HG02623 (cell line): ENCODE results near the gene RIPK3.
A peak's percentile ranks its signal among the peaks of the same experiment; 100 is the strongest.

ENCODE experiments used
- ATAC-seq: cut with Tn5 transposase; IDR thresholded peaks from one replicate; pipeline ENCODE4 v1.9.1; 2021; ENCODE audit warnings: moderate library complexity; ENCODE audit not compliant: unreplicated experiment

Gene RIPK3

DNA sequence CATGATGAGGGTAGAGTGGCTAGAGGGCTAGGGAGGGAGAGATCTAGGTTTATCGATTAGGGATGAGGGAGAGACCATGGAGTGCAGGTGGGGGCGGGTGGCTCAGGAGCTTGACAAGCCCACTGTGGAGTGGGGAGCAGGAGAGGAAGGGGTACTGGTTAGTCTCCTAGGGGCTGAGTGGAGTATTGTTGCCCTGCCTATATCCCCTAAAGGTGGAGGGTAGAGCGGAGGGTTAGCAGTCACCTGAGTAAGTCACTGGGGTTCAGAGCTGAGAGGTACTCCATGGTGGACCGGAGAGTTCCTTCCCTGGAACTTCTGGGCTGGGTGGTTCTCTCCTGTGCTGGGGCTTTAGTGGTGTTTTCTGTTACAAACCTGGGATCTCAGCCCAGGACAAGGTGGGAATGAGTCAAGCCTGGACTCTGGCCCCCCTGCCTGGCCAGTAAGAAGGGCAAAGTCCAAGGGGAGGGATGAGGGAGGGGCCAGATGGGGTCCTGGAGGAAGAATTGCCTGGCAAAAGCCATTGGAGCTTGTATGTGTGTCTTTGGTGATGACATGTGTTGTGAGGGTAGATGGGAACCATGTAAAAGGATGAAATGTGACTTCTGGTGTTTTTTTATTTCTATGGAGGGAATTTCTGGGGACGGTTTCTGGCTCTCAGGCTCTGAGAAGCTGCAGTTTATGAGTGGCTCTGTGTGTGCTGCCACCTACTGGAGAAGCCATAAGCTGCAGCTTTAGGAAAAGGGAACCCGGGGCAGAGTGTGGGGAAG is 32.0 kb downstream of the RIPK3 start, which contains the start of gene CIDEB:
TSS of gene CIDEB (minus strand) at position 403 of the 767 bp plus-strand sequence. CDS start at position 284, 119 bp downstream.
- no peak for ATAC-seq

DNA sequence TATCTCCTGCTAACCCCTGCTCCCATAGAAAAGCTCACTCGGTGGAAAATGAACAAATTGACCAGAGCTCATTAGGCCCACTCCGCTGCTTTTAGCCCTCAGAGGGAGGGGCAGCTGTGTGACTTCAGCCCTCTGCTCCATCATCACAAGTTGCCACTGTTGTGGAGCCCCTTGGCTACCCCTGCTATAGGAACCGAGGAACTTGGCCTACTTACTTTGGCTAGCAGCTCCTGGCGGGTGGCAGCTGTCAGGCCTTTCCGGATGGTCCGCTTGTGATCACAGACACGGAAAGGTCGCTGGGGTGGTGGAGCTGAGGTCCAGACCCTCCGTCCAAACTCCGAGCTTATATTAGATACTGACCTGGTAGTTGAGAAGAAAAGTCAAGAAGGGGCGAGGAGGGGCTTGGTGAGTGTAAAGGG is 32.6 kb downstream of the RIPK3 start:
- ATAC-seq: no peak

DNA sequence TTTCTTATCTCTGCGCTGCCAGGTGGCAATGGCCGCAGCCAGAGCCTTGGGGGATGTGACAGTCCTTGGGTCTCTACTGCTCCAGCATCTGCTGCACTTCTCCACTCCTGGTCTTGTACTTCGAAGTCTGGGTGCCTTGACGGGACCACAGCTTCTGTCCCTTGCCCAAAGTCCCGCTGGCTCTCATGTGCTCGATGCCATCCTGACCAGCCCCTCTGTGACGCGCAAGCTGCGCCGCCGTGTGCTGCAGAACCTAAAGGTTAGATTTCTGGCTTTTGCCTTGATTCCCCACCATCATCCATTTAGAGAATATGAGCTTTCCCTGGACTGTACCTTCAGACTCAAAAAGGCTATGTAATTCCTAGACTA is 35.8 kb downstream of the RIPK3 start:
- no peak for ATAC-seq

DNA sequence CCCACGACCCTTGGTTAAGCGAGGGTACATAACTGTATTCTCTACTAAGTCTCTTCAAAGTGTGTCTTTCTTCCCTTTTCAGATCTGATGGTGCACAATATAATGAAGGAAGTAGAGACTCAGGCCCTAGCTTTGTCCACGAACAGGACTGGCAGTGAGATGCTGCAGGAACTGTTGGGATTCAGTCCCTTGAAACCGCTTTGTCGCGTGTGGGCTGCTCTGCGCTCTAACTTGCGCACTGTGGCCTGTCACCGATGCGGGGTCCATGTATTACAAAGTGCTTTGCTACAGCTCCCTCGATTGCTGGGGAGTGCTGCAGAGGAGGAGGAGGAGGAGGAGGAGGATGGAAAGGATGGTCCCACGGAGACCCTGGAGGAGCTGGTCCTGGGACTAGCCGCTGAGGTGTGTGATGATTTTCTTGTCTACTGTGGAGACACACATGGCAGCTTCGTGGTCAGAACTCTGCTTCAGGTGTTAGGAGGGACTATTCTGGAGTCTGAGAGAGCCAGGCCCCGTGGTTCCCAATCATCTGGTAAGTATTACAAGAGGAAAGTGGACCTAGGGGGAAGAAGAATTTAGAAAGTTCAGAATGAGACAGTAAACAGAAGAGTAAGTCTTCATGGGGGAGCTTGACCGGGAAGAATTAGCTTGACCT is 39.3 kb downstream of the RIPK3 start:
- no peak for ATAC-seq

- ATAC-seq: peak; percentile 60
Measured at GRCh38 chr14:24299255-24300191, 40.3 kb downstream of the RIPK3 start, which contains the start of the genes DHRS1 and NOP9. Gene DHRS1 (minus strand): TSS chr14:24299780. CDS start chr14:24299106, 674 bp downstream. Gene NOP9 (plus strand): TSS chr14:24299850. CDS start chr14:24299955, 105 bp downstream.

DNA sequence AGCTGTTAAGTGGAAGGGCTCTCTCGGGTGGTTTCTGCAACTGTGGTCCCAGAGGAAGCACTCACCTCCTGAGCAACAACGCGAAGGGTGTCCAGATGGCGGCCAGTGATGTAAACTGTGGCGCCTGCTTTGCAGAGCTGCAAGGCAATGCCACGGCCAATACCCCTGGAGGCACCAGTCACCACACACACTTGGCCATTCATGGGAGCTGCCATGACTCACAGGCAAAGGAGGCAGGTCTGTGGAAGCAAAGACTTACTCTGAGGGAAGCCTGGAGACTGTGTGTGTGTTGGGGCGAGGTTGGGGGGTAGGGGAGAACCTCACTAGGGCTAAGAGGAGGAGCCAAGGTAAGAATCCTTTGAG is 40.9 kb downstream of the RIPK3 start:
- ATAC-seq: no peak

DNA sequence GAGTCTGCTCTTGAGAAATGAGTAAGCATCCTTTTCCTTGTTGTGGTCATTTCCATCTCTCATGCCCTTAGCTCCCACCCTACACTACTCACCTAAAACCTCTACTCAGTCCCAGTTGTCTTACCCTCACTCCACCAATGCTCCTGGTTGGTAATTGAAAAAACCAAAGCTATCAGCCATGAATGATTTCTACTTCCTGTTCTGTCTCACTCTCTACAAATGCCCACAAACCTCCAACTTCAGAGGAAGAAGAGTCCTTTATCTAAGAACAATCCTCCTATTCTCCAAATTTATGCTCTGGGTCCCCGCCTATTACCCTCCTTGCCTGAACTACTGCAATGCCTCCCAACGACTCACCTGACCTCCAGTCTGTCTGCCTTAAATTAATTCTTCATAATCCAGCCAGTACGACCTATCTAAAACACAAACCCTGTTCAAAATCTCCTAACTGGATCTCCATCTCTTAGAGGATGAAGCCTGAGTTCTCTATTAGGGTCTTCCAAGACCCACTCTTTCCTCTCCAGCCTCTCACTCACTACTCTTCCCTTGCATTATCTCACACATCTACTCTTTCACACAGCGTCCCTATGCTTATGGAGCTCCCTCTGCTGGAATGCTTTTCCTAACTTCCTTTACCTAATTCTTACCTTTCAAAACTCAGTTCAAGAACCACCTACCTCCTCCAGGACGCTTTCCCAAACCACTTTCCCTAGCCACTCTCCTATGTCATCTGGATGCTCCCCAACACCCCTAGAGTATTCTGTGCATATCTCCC is 42.4 kb downstream of the RIPK3 start:
- peak; percentile 10 for ATAC-seq

- peak; percentile 43 for ATAC-seq
Measured at GRCh38 chr14:24296341-24297157, 43.2 kb downstream of the RIPK3 start.

DNA sequence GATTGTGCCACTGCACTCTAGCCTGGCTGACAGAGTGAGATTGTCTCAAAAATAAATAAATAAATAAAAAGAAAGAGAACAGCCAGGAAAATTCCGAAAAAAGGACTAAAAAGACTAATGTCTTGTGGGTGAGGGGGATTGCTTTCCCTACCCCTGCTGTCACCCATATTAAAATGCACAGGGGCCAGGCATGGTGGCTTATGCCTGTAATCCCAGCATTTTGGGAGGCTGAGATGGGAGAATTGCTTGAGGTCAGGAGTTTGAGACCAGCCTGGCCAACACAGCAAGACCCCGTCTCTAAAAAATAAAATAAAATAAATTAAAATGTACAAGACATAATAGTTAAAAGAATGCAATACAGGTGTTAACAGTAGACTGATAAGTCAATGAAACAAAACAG is 46.3 kb downstream of the RIPK3 start:
- ATAC-seq: no peak

- no peak for ATAC-seq
Measured at GRCh38 chr14:24292118-24292807, 47.5 kb downstream of the RIPK3 start.

DNA sequence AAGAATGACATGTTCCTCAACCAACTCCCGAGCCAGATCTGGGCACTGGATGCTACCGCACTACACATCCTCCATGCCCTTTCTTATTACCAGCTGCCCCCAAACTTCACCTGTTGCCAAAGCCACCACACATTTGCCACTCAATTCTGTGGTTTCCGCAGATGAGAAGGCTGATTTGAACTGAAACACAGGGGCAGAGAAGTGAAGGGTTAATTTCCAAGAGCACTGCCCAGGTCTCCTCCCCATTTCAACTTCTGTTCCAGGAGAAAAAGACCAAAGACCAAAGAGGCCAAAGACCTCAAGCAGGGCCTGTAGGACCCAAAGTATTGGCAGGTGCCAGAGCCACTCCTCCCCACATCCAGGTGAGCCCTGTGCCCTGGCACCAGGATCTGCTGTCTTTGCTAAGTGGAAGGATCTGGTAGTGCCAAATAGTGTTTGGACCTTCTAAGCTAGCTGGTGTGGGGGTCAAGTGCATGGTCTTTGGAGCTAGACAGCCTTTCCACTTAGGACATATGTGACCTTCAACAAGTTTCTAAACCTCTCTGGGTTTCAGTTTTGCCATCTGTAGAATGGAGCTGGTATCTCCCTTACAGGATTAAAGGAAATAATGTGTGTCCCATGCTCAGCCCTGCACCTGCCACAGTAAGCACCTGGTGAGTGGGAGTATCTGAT is 48.2 kb downstream of the RIPK3 start:
- no peak for ATAC-seq

DNA sequence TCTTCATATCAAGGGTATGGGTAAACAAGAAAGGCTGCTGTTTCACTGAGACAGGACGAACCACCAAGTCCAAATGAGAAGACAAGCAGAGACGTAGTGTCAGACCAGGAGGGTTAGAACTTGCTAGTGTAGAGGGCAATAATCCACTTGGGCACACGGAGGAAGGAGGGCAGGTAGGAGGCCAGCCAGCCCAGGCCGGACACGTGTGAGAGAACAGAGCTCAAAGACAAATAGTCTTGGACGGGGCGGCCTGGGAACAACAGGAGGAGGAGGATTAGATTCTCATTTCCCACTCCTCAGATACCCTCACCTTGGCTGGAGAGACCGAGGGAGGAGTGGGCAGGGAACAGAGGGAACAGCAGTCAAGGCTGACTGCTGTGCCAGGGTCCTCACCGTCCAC is 49.0 kb downstream of the RIPK3 start:
- no peak for ATAC-seq

GRCh38 chr14:24289649-24290280 is 50.0 kb downstream of the RIPK3 start:
- no peak for ATAC-seq

DNA sequence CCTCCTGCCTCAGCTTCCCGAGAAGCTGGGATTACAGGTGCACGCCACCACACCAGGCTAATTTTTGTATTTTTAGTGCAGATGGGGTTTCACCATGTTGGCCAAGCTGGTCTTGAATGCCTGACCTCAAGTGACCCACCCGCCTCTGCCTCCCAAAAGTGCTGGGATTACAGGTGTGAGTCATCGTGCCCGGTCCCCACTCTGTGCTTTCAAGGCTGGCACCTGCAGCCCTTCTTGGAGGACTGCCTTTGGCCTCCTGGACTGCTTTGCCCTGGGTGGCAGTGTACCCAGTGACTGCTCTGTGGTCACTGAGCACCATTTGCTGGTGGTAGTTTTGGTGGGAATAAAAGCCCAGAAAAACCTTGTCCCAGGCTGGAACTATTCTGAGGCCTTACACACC is 52.8 kb downstream of the RIPK3 start:
- ATAC-seq: no peak
